Karpas-422 (cell line): ENCODE measurements around the gene SLC30A4. TPM values are rescaled to one million over a fixed set of nuclear protein-coding genes. Genes with fewer than 3 reads are reported as not detected.

Source experiments
- DNase-seq: peaks from one replicate; pipeline ENCODE4 v3.0.0-alpha.2; 2015
- H2AFZ ChIP-seq: fragments of 200-600 bp; sonication (generic); 2 replicates; pipeline ENCODE4 v1.6.1; 2014; ENCODE audit warnings: antibody characterized with exemption, low read length, mixed read lengths
- H3K27ac ChIP-seq: fragments of 200-600 bp; sonication (generic); 2 replicates; pipeline ENCODE4 v1.5.1; 2014; ENCODE audit warnings: mild to moderate bottlenecking, low read length, moderate library complexity
- H3K27me3 ChIP-seq: fragments of 200-600 bp; sonication (generic); 2 replicates; pipeline ENCODE4 v1.6.1; 2014; ENCODE audit warnings: low read length, mixed read lengths
- H3K36me3 ChIP-seq: fragments of 200-600 bp; sonication (generic); 2 replicates; pipeline ENCODE4 v1.6.1; 2014; ENCODE audit warnings: low read length, mixed read lengths; ENCODE audit not compliant: insufficient read depth
- H3K4me1 ChIP-seq: fragments of 200-600 bp; sonication (generic); 2 replicates; pipeline ENCODE4 v1.6.1; 2014; ENCODE audit warnings: mild to moderate bottlenecking, low read length, mixed read lengths
- H3K4me2 ChIP-seq: fragments of 200-600 bp; sonication (generic); 2 replicates; pipeline ENCODE4 v1.6.1; 2014; ENCODE audit warnings: low read length, low read depth, mild to moderate bottlenecking; ENCODE audit not compliant: poor library complexity, severe bottlenecking
- H3K4me3 ChIP-seq: fragments of 200-600 bp; sonication (generic); 2 replicates; pipeline ENCODE4 v1.5.1; 2014; ENCODE audit warnings: mild to moderate bottlenecking, antibody characterized with exemption, low read length, mixed read lengths
- H3K79me2 ChIP-seq: fragments of 200-600 bp; sonication (generic); 2 replicates; pipeline ENCODE4 v1.6.1; 2014; ENCODE audit warnings: mild to moderate bottlenecking, low read length, mixed read lengths
- H3K9ac ChIP-seq: fragments of 200-600 bp; sonication (generic); 2 replicates; pipeline ENCODE4 v1.6.0; 2014; ENCODE audit warnings: low read length
- H3K9me2 ChIP-seq: fragments of 200-600 bp; sonication (generic), shearing (Covaris generic); replicated peaks from 2 replicates; pipeline ENCODE4 v1.6.0; 2014; ENCODE audit warnings: mild to moderate bottlenecking, low read length, moderate library complexity; ENCODE audit not compliant: insufficient read depth
- H3K9me3 ChIP-seq: fragments of 300-700, 200-600 bp; sonication (generic); 2 replicates; pipeline ENCODE4 v1.6.1; 2014; ENCODE audit warnings: low read length, mixed read lengths
- H4K20me1 ChIP-seq: fragments of 200-600 bp; sonication (generic); 2 replicates; pipeline ENCODE4 v1.6.1; 2014; ENCODE audit warnings: mild to moderate bottlenecking, antibody characterized with exemption, low read length, low read depth; ENCODE audit not compliant: insufficient read depth
- total RNA-seq: library from RNA; depleted of rRNA; stranded (reverse); fragments of >200 nt; shearing (Covaris generic); gene quantifications from 2 replicates; pipeline ENCODE4 v1.2.3, GENCODE V29; 2014; ENCODE audit warnings: low replicate concordance

The SLC30A4 gene
- total RNA-seq, 1 experiment from 2014 or later: not detected

DNA sequence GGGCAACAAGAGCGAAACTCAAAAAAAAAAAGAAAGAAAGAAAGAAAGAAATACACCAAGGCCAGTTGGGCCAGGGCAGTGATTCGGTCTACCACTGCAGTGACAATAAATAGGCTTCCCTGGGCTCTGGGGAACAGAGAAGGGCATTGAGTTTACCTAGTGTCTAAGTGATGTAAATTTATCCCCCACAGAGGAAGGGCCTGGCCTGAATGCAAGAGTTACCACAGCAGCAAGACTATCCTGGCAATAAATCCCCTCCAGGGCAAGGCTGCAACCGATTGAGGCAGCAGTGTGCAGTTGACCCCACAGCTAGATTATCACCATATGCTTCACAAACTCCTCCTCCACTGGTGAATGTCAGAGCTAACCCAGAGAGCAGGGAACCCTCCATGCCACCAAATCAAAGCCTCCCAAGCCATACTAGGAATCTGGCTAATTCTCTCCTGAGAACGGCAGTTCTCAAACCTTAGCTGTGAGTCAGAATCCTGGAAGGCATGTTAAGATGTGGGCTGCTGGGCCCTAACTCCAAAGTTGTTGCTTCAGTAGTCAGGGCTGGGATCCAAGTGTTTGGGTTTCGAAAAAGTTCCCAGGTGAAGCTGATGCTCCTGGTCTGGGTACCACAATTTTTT, 79.9 kb downstream of the SLC30A4 start:
- no peak overlapping the region for H3K9ac ChIP-seq
- H3K79me2 ChIP-seq: no peaks in the 10 kb centered on the region
- H2AFZ ChIP-seq: no peak overlapping the region
- H3K9me2 ChIP-seq: no peaks in the 10 kb centered on the region
- no peaks in the 10 kb centered on the region for H4K20me1 ChIP-seq
- peak; percentile 25 for DNase-seq
- no peaks in the 10 kb centered on the region for H3K9me3 ChIP-seq
- H3K4me1 ChIP-seq: no peaks in the 10 kb centered on the region
- no peak overlapping the region for H3K4me3 ChIP-seq
- H3K27me3 ChIP-seq: no peaks in the 10 kb centered on the region
- H3K27ac ChIP-seq: no peak overlapping the region
- no peaks in the 10 kb centered on the region for H3K36me3 ChIP-seq
- no peak overlapping the region for H3K4me2 ChIP-seq

DNA sequence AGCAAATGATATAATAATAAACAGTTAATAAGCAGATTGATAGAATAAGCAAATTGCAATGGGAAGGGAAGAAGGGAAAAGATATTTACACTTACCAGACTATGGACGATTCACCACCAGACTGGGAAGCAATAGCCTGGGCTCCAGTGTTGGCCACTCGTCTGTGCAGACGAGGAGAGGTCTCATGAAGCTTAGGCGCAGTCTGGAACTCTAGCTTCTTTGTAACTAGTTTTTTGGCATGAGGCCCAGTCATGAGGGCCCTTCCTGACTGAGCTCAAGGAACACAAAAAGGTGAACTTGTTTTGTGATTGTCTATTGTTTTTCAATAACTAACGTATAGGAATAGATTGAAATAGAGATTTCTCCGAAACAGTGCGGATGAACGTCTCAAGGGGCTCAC, 80.9 kb downstream of the SLC30A4 start:
- Histone ChIP-seq H3K27ac (no peak overlapping the region), H3K9ac (no peak overlapping the region), H3K79me2 (no peaks in the 10 kb centered on the region), H3K4me1 (no peaks in the 10 kb centered on the region), H2AFZ (no peak overlapping the region), H3K4me2 (no peak overlapping the region), H3K9me2 (no peaks in the 10 kb centered on the region), H3K27me3 (no peaks in the 10 kb centered on the region), H4K20me1 (no peaks in the 10 kb centered on the region), H3K4me3 (no peak overlapping the region), H3K9me3 (no peaks in the 10 kb centered on the region), H3K36me3 (no peaks in the 10 kb centered on the region)
- peak; percentile 16 for DNase-seq

DNA sequence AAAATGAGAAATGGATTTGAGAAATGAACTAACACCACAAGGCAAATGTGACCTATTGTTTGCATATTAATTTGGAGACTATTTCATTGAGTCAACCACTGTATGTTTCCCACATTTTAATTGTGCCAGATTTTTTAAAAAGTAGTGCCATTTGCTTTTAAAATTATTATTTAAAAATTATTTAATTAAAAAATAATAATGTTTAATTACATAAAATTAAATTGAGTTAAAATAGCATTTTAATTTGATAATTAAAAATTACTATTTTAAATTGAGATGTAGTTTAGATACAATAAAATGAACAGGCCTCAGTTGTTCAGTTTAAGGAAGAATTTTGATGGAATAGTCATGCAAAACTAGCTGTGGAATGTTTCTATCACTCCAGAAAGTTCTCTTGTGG, 81.5 kb downstream of the SLC30A4 start:
- Histone ChIP-seq H3K36me3 (no peaks in the 10 kb centered on the region), H3K4me2 (no peak overlapping the region), H3K9ac (no peak overlapping the region), H3K9me3 (no peaks in the 10 kb centered on the region), H3K9me2 (no peaks in the 10 kb centered on the region), H3K27ac (no peak overlapping the region), H3K4me1 (no peaks in the 10 kb centered on the region), H2AFZ (no peak overlapping the region), H3K27me3 (no peaks in the 10 kb centered on the region), H3K4me3 (no peak overlapping the region), H3K79me2 (no peaks in the 10 kb centered on the region), H4K20me1 (no peaks in the 10 kb centered on the region)
- DNase-seq: no peak

DNA sequence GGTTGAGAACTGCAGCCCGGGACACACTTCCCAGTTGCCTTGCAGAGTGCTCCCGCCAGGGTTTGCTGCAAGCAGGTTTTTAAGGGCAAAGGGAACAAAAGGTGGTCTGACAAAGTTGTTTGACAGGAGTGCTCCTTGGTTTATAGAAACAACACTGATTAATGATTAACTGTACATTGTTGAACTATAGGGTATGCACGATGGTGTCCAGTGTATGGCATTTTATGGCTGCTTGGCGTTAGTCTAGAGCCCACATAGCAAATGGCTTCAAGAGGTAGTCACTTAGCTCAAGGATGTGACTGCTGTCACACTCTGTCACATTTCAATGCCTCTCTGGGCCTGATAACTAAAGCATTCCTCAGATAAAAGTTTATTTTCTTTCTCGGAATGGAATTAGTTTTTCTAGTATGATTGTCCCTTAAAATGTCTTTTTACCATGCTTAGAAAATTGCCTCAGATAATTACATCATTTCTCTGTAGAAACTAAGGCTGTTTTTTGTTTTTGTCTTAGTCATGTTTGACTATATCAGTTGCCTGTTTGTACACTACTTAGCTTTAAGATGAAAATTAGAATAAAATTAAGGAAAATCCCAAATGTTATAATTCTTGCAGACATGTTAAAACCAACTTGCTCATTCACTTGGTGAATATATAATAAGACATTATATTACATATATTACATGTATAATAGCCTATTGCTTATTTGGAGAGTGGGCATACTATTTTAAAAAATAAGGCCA, 82.9 kb downstream of the SLC30A4 start:
- no peaks in the 10 kb centered on the region for H3K79me2 ChIP-seq
- no peaks in the 10 kb centered on the region for H3K27me3 ChIP-seq
- no peaks in the 10 kb centered on the region for H3K9me3 ChIP-seq
- peak; percentile 32 for DNase-seq
- no peak overlapping the region for H2AFZ ChIP-seq
- no peaks in the 10 kb centered on the region for H3K4me1 ChIP-seq
- no peaks in the 10 kb centered on the region for H4K20me1 ChIP-seq
- H3K9ac ChIP-seq: no peak overlapping the region
- H3K36me3 ChIP-seq: no peaks in the 10 kb centered on the region
- no peak overlapping the region for H3K27ac ChIP-seq
- H3K9me2 ChIP-seq: no peaks in the 10 kb centered on the region
- no peak overlapping the region for H3K4me3 ChIP-seq
- no peak overlapping the region for H3K4me2 ChIP-seq

DNA sequence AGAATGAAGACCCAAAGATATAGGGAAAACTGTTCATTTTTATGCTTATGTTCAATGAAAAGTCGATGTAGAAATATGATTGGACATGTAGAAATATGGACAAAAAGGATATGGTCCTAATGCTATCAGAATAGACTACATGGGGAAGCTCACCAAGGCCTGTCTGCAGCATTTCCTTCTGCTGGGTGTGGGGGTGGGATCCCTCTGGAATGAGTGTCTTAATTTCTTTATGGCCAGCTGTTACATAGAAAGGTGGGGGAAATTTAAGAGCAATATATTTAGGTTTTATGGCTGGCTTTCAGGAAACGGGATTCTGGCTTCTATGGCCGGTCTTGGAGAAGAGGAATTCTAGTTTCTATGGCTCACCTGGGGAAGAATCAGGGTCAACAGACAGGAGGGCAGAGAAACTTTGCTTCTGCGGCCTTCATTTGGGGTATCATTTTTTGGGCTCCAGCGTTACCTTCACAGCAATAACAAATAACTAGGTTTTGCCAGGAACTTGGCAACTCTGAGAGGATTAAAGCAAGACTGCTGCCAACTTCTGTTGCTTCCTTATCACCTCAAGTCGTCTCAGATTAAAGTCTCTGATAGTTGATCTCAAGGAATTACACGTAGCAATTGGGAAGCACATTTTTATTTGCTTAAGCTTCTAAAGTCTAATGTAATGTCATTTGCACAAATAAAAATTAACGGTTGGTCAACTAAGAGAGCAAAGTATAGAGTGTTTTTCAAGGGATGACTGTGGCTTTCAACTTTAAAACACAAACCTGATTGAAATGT, 87.2 kb downstream of the SLC30A4 start:
- Histone ChIP-seq H2AFZ (no peak overlapping the region), H3K36me3 (no peaks in the 10 kb centered on the region), H3K4me2 (no peak overlapping the region), H3K4me3 (no peak overlapping the region), H3K27ac (no peak overlapping the region), H3K9me3 (no peaks in the 10 kb centered on the region), H3K9ac (no peak overlapping the region), H3K4me1 (no peaks in the 10 kb centered on the region), H3K9me2 (no peaks in the 10 kb centered on the region), H3K27me3 (no peaks in the 10 kb centered on the region), H3K79me2 (no peaks in the 10 kb centered on the region), H4K20me1 (no peaks in the 10 kb centered on the region)
- DNase-seq: no peak

DNA sequence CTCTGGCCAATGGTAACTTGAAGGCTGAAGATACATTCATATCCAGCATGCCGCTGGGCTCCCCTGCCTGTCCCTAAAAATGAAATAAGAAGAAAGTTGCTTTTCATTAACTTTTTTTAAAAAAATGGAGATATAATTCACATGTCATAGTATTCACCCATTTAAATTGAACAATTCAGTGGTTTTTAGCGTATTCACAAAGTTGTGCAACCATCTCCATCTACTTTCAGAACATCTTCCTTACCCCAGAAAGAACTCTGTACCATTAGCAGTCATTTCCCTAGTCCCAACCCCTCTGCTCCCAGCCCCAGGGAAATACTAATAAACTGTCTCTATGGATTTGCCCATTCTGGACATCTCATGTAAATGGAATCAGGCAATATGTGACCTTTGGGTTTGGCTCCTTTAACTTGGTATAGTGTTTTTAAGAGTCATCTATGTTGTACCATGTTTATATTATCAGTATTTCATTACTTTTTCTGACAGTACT, 88.4 kb downstream of the SLC30A4 start:
- no peaks in the 10 kb centered on the region for H3K9me3 ChIP-seq
- no peak for DNase-seq
- no peaks in the 10 kb centered on the region for H4K20me1 ChIP-seq
- H3K36me3 ChIP-seq: no peaks in the 10 kb centered on the region
- H3K79me2 ChIP-seq: no peaks in the 10 kb centered on the region
- no peaks in the 10 kb centered on the region for H3K9me2 ChIP-seq
- no peaks in the 10 kb centered on the region for H3K27me3 ChIP-seq
- no peak overlapping the region for H3K27ac ChIP-seq
- H3K4me2 ChIP-seq: no peak overlapping the region
- no peaks in the 10 kb centered on the region for H3K4me1 ChIP-seq
- no peak overlapping the region for H3K4me3 ChIP-seq
- H2AFZ ChIP-seq: no peak overlapping the region
- no peak overlapping the region for H3K9ac ChIP-seq

DNA sequence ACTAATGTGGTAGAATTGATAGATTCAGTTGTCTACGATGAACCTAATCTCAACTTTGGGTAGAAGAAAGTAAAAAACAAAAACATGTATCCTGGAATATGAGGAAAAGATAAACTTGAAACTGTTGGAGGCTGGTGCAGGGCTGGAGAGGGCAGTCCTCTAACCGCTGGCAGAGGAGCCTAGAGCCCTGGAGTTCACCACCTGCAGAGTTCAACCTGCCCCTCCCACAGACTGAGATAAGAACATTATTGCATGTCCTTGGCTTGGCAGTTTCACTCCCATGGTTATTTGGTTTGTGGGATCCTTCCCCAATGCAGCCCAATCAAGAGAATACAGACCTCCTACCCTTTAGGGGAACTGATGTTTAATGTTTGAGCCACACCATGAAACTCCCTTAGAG, 91.0 kb downstream of the SLC30A4 start:
- Histone ChIP-seq H2AFZ (no peak overlapping the region), H3K4me3 (no peak overlapping the region), H3K36me3 (no peaks in the 10 kb centered on the region), H3K4me2 (no peak overlapping the region), H3K9me3 (no peaks in the 10 kb centered on the region), H4K20me1 (no peaks in the 10 kb centered on the region), H3K9me2 (no peaks in the 10 kb centered on the region), H3K4me1 (no peaks in the 10 kb centered on the region), H3K9ac (no peak overlapping the region), H3K27ac (no peak overlapping the region), H3K79me2 (no peaks in the 10 kb centered on the region), H3K27me3 (no peaks in the 10 kb centered on the region)
- no peak for DNase-seq
